Measurements from ENCODE around the gene RPS27. TPM values are rescaled to one million over a fixed set of nuclear protein-coding genes. Genes with fewer than 3 reads are reported as not detected.
A peak's percentile ranks its signal among the peaks of the same experiment; 100 is the strongest.

Gene RPS27
- total RNA-seq, 1 donor from 2014 or later: 2,665 TPM

- Mint-ChIP-seq H3K4me1 (ENCODE audit: unreplicated experiment) (peaks cover 69% of the 10 kb centered on the region), H3K4me3 (ENCODE audit: unreplicated experiment) (peak overlapping the region; percentile 49), H3K36me3 (ENCODE audit: low read depth, unreplicated experiment) (peaks cover 32% of the 10 kb centered on the region), H3K27ac (ENCODE audit: unreplicated experiment) (no peak overlapping the region), H3K27me3 (ENCODE audit: unreplicated experiment) (peaks cover 7% of the 10 kb centered on the region), H3K9me3 (ENCODE audit: unreplicated experiment) (no peaks in the 10 kb centered on the region)
- TF ChIP-seq CTCF (IDR thresholded peaks at IDR 0.05; ENCODE audit: unreplicated experiment): no peak
- DNase-seq (ENCODE audit: low spot score): no peak
Observed at GRCh38 chr1:153973071-153973470, 17.5 kb upstream of the RPS27 start.

GRCh38 chr1:153973525-153973924 lies 17.0 kb upstream of the RPS27 start:
- H3K9me3 Mint-ChIP-seq (ENCODE audit: unreplicated experiment): no peaks in the 10 kb centered on the region
- no peak overlapping the region for H3K4me3 Mint-ChIP-seq (ENCODE audit: unreplicated experiment)
- TF ChIP-seq CTCF (IDR thresholded peaks at IDR 0.05; ENCODE audit: unreplicated experiment): no peak
- peaks cover 33% of the 10 kb centered on the region for H3K36me3 Mint-ChIP-seq (ENCODE audit: low read depth, unreplicated experiment)
- peaks cover 7% of the 10 kb centered on the region for H3K27me3 Mint-ChIP-seq (ENCODE audit: unreplicated experiment)
- no peak for DNase-seq (ENCODE audit: low spot score)
- H3K4me1 Mint-ChIP-seq (ENCODE audit: unreplicated experiment): peaks cover 66% of the 10 kb centered on the region
- H3K27ac Mint-ChIP-seq (ENCODE audit: unreplicated experiment): peak overlapping the region; percentile 13

- peaks cover 64% of the 10 kb centered on the region for H3K4me1 Mint-ChIP-seq (ENCODE audit: unreplicated experiment)
- no peaks in the 10 kb centered on the region for H3K9me3 Mint-ChIP-seq (ENCODE audit: unreplicated experiment)
- peaks cover 39% of the 10 kb centered on the region for H3K36me3 Mint-ChIP-seq (ENCODE audit: low read depth, unreplicated experiment)
- peaks cover 7% of the 10 kb centered on the region for H3K27me3 Mint-ChIP-seq (ENCODE audit: unreplicated experiment)
- H3K27ac Mint-ChIP-seq (ENCODE audit: unreplicated experiment): peak overlapping the region; percentile 41
- H3K4me3 Mint-ChIP-seq (ENCODE audit: unreplicated experiment): peak overlapping the region; percentile 93
- no peak for TF ChIP-seq CTCF (IDR thresholded peaks at IDR 0.05; ENCODE audit: unreplicated experiment)
- no peak for DNase-seq (ENCODE audit: low spot score)
Observed at GRCh38 chr1:153976819-153977249, 13.7 kb upstream of the RPS27 start.

DNA sequence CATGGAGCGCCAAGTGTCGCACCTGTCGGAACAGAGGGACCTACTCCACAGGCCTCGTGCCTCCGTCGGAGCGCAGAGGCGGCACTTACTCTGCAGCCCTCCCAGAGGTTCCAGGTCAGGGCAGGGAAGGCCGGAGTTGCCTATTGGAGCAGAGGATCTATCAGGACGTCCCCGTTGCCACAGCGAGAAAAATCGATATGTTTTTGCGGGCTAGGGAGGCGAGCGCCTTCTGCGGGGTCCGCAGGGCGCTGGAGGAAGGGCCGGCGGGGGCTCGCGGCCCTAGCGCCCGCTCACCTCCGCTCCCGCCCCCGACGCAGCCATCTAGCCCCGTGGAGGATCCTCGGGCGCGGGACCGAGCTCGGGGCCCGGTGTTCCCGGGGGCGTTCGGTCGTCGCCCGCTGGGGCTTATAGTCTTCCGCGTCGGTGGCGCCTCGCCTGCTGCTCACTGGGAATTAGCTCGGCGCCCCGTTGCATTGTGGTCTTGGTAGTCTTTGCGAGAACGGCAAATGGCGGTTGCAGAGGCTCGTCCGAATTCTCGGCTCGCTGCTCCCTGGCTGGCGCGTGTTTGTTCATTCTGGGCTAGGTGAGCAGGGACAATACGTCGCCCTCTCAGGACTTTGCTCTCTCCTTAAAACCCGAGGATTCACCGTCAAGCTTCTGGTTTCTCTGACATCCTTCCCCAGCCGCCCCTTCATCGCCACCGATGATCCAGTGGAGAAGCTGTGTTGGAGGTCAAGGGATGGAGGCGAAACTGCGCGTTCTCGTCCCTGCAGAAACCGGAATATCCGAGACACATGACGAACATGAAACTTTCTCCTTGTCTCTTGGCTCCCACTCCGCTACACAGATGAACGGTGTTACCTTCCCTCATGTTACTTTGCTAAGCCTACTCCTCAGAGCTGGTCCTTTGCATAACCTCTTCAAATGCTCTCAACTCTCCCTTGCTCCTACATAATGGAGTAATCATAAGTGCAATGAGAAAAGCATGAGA lies 13.0 kb upstream of the RPS27 start, which contains the start of gene JTB:
TSS of gene JTB (minus strand) at position 425 of the 991 bp plus-strand sequence. CDS start at position 3, 422 bp downstream.
- peaks cover 3% of the 10 kb centered on the region for H3K27me3 Mint-ChIP-seq (ENCODE audit: unreplicated experiment)
- no peaks in the 10 kb centered on the region for H3K9me3 Mint-ChIP-seq (ENCODE audit: unreplicated experiment)
- DNase-seq (ENCODE audit: low spot score): peak; percentile 81
- no peak for TF ChIP-seq CTCF (IDR thresholded peaks at IDR 0.05; ENCODE audit: unreplicated experiment)
- H3K36me3 Mint-ChIP-seq (ENCODE audit: low read depth, unreplicated experiment): peaks cover 45% of the 10 kb centered on the region
- peaks cover 64% of the 10 kb centered on the region for H3K4me1 Mint-ChIP-seq (ENCODE audit: unreplicated experiment)
- peak within 1 kb of the TSS; percentile 98 for H3K4me3 Mint-ChIP-seq (ENCODE audit: unreplicated experiment)
- H3K27ac Mint-ChIP-seq (ENCODE audit: unreplicated experiment): peak within 1 kb of the TSS; percentile 78

Data from endothelial cell (in vitro differentiated cells).